Mucosa of rectum (tissue), 2 donors: ENCODE data around the gene SNAPC4.
"Not testable (repeated sequence)": the region's sequence is repeated elsewhere in the genome, so short reads cannot be mapped to it uniquely, and the experiment has no call there.

Experiments
- H3K27ac ChIP-seq, 2 donors: one replicate each; pipeline ENCODE4 v1.7.0; 2013; ENCODE audit warnings: inconsistent platforms in 2 of 2, low read depth in 2 of 2, low read length in 2 of 2
- H3K27me3 ChIP-seq, 2 donors: one replicate each; pipeline ENCODE4 v1.7.0; 2013; ENCODE audit warnings: low read length in 2 of 2; ENCODE audit not compliant: control insufficient read depth in 2 of 2, insufficient read depth in 2 of 2
- H3K36me3 ChIP-seq, 2 donors: one replicate each; pipeline ENCODE4 v1.7.0; 2013; ENCODE audit warnings: low read length in 2 of 2; ENCODE audit not compliant: control insufficient read depth in 2 of 2, insufficient read depth in 2 of 2
- H3K4me1 ChIP-seq, 2 donors: one replicate each; pipeline ENCODE4 v1.7.0; 2013; ENCODE audit warnings: low read length in 2 of 2, mild to moderate bottlenecking in 1 of 2; ENCODE audit not compliant: control insufficient read depth in 2 of 2, insufficient read depth in 2 of 2
- H3K4me3 ChIP-seq, 2 donors: one replicate each; pipeline ENCODE4 v1.7.0; 2013; ENCODE audit warnings: low read length in 2 of 2
- H3K9ac ChIP-seq, 2 donors: one replicate each; pipeline ENCODE4 v1.7.0; 2013; ENCODE audit warnings: low read length in 2 of 2, low read depth in 1 of 2, mild to moderate bottlenecking in 1 of 2
- H3K9me3 ChIP-seq, 2 donors: one replicate each; pipeline ENCODE4 v1.7.0; 2013; ENCODE audit warnings: low read length in 2 of 2; ENCODE audit not compliant: control insufficient read depth in 2 of 2
- donor health status: healthy.
- donor health status: Normal muscosa, but diverticular disease.

Gene SNAPC4

DNA sequence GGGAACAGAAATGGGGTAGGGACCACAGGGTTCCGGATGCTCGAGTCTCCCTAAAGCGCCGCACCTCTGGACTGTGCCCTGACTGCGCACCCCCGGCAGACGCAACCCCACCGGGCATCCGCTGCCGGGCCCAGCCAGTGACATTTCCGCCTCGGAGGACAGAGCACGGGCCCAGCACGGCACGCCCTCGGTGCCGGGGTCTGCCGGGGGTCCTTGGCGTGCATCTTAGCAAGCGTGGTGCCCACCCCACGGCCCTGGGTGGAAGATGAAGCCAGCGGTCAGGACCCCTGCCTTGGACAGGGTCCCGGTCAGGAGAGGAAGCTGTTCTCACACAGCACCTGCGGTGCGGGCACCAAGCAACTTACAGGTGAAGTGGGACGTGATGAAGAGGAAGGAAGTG is 32.6 kb upstream of the SNAPC4 start:
- no peaks in the 10 kb centered on the region for H3K9me3 ChIP-seq
- peaks cover 4 to 5% of the 10 kb centered on the region in 2 donors for H3K4me1 ChIP-seq
- H3K9ac ChIP-seq = no peak overlapping the region
- peaks cover 13 to 25% of the 10 kb centered on the region in 2 donors for H3K36me3 ChIP-seq
- H3K27me3 ChIP-seq = no peaks in the 10 kb centered on the region
- no peak overlapping the region for H3K4me3 ChIP-seq
- no peak overlapping the region for H3K27ac ChIP-seq

- Histone ChIP-seq H3K9ac (no peak overlapping the region), H3K9me3 (no peaks in the 10 kb centered on the region), H3K27ac (no peak overlapping the region), H3K36me3 (peaks cover 13 to 25% of the 10 kb centered on the region in 2 donors), H3K27me3 (no peaks in the 10 kb centered on the region), H3K4me3 (no peak overlapping the region), H3K4me1 (no peaks in the 10 kb centered on the region)
These were observed 31.9 kb upstream of the SNAPC4 start for GRCh38 chr9:136431782-136432350.

- Histone ChIP-seq H3K27ac (no peak overlapping the region), H3K4me1 (no peaks in the 10 kb centered on the region), H3K27me3 (no peaks in the 10 kb centered on the region), H3K4me3 (no peak overlapping the region), H3K36me3 (peaks cover 13 to 25% of the 10 kb centered on the region in 2 donors), H3K9me3 (no peaks in the 10 kb centered on the region), H3K9ac (no peak overlapping the region)
These were observed 30.7 kb upstream of the SNAPC4 start for GRCh38 chr9:136430588-136431234.

DNA sequence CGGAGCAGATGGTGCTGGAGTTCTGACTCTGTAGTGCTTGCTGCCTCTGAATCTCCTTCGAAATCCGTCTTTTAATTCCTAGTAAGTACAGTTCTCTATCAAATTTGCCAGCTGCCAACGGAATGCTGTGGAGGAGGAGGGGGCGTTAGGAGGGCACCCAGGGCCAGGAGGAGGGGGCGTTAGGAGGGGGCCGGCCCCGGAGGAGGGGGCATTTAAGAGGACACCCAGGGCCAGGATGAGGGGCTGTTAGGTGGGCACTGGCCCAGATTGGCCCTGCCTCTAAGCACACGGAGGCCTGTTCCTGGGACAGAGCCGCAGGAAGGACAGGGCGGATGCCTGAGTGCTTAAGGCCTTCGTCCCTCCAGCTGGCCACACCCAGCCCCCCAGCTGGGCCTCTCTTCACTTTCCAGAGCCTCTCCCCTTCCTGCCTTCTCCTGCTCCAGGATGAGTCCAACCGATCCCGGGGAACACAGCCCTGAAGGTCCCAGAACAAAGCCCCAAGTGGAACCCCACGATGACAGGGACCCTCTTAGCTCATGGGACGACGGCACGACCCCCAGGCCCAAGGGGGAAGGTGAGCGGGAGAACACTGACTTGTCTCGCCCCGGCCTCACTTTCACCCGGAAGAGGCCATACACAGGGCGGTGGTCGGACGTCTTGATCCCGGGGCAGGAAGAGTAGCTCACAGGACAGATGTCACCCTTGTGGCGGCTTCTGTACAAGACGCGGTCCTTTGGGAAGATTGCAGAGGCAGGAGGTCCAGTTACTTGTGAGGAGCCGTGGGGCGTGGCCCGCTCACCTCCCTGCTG is 29.9 kb upstream of the SNAPC4 start:
- peaks cover 13 to 24% of the 10 kb centered on the region in 2 donors for H3K36me3 ChIP-seq

GRCh38 chr9:136429075-136429628 is 29.2 kb upstream of the SNAPC4 start:
- Histone ChIP-seq H3K9ac (no peak overlapping the region), H3K27me3 (no peaks in the 10 kb centered on the region), H3K4me3 (no peak overlapping the region), H3K36me3 (peaks cover 19 to 29% of the 10 kb centered on the region in 2 donors), H3K9me3 (no peaks in the 10 kb centered on the region), H3K27ac (no peak overlapping the region), H3K4me1 (no peaks in the 10 kb centered on the region)

More for the DNA sequence above, 29.9 kb upstream of the SNAPC4 start:
- no peaks in the 10 kb centered on the region for H3K4me1 ChIP-seq
- no peaks in the 10 kb centered on the region for H3K27me3 ChIP-seq
- H3K9ac ChIP-seq = no peak overlapping the region
- H3K27ac ChIP-seq = no peak overlapping the region
- no peaks in the 10 kb centered on the region for H3K9me3 ChIP-seq
- H3K4me3 ChIP-seq = no peak overlapping the region

DNA sequence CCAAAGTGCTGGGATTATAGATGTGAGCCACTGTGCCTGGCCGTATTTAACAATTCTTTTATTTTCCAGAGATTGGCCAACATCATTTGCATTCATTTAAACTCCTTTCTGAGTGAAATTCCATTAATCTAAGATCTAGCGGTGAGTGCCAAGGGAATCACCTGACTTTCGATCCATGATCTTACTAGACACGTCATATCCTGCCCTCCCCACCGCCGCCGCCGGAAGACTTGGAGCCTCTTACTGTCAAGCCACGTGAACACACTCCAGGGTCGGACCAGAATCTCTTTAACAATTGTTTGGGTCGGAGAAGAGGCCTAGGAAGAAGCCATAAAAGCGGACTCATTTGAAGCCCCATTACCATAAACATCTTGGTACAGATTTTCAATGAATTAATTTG is 26.8 kb upstream of the SNAPC4 start:
- Histone ChIP-seq H3K27me3 (no peaks in the 10 kb centered on the region), H3K36me3 (peaks cover 33 to 41% of the 10 kb centered on the region in 2 donors), H3K9me3 (no peaks in the 10 kb centered on the region), H3K4me3 (no peak overlapping the region), H3K4me1 (no peaks in the 10 kb centered on the region), H3K9ac (no peak overlapping the region), H3K27ac (no peak overlapping the region)

DNA sequence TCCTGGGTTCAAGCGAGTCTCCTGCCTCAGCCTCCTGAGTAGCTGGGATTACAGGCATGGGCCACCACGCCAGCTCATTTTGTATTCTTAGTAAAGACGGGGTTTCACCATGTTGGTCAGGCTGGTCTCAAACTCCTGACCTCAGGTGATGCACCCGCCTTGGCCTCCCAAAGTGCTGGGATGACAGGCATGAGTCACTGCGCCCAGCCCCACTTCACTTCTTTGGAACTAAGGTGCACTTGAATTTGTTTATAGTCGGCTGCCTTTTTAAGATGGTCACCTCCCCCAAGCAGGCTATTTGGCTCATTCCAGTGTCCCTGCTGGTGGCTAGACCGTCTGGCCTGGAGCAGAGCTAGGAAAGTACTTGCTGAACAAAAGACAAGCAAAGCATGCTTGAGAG is 25.4 kb upstream of the SNAPC4 start:
- H3K27ac ChIP-seq, H3K4me3 ChIP-seq, H3K27me3 ChIP-seq, H3K4me1 ChIP-seq, H3K9ac ChIP-seq, H3K9me3 ChIP-seq: not testable (repeated sequence)
- peaks cover 34 to 43% of the 10 kb centered on the region in 2 donors for H3K36me3 ChIP-seq

GRCh38 chr9:136424750-136425362 is 24.9 kb upstream of the SNAPC4 start:
- Histone ChIP-seq H3K27ac (no peak overlapping the region), H3K4me1 (no peaks in the 10 kb centered on the region), H3K9ac (no peak overlapping the region), H3K27me3 (no peaks in the 10 kb centered on the region), H3K9me3 (no peaks in the 10 kb centered on the region), H3K4me3 (no peak overlapping the region), H3K36me3 (peaks cover 32 to 43% of the 10 kb centered on the region in 2 donors)

GRCh38 chr9:136423432-136424146 is 23.6 kb upstream of the SNAPC4 start:
- no peaks in the 10 kb centered on the region for H3K4me1 ChIP-seq
- no peak overlapping the region for H3K4me3 ChIP-seq
- H3K9me3 ChIP-seq = no peaks in the 10 kb centered on the region
- H3K9ac ChIP-seq = no peak overlapping the region
- H3K36me3 ChIP-seq = peaks cover 33 to 42% of the 10 kb centered on the region in 2 donors
- no peak overlapping the region for H3K27ac ChIP-seq
- no peaks in the 10 kb centered on the region for H3K27me3 ChIP-seq
